ENCODE results near the gene ST6GALNAC6.
A peak's percentile ranks its signal among the peaks of the same experiment; 100 is the strongest.
"Not testable (repeated sequence)": the region's sequence is repeated elsewhere in the genome, so short reads cannot be mapped to it uniquely, and the experiment has no call there.

Gene ST6GALNAC6

GRCh38 chr9:127893392-127893791 lies 6.0 kb downstream of the ST6GALNAC6 start:
- DNase-seq (ENCODE audit: low spot score) = no peak

- DNase-seq (ENCODE audit: low spot score) = no peak
Observed at GRCh38 chr9:127892831-127893230, 6.6 kb downstream of the ST6GALNAC6 start.

- DNase-seq (ENCODE audit: low spot score) = no peak
Observed at GRCh38 chr9:127890053-127890452, 9.3 kb downstream of the ST6GALNAC6 start.

- DNase-seq (ENCODE audit: low spot score) = no peak
Observed at GRCh38 chr9:127887792-127888191, 11.6 kb downstream of the ST6GALNAC6 start.

- peak; percentile 46 for DNase-seq (ENCODE audit: low spot score)
Observed at GRCh38 chr9:127886401-127886972, 12.9 kb downstream of the ST6GALNAC6 start.

GRCh38 chr9:127885508-127886281 lies 13.7 kb downstream of the ST6GALNAC6 start:
- DNase-seq (ENCODE audit: low spot score) = no peak

- no peak for DNase-seq (ENCODE audit: low spot score)
Observed at GRCh38 chr9:127884976-127885490, 14.4 kb downstream of the ST6GALNAC6 start.

- DNase-seq (ENCODE audit: low spot score) = no peak
Observed at GRCh38 chr9:127884427-127884911, 14.9 kb downstream of the ST6GALNAC6 start.

GRCh38 chr9:127883959-127884358 lies 15.4 kb downstream of the ST6GALNAC6 start:
- no peak for DNase-seq (ENCODE audit: low spot score)

- DNase-seq (ENCODE audit: low spot score) = not testable (repeated sequence)
Observed at GRCh38 chr9:127881715-127882114, 17.7 kb downstream of the ST6GALNAC6 start.

GRCh38 chr9:127880143-127880542 lies 19.3 kb downstream of the ST6GALNAC6 start:
- no peak for DNase-seq (ENCODE audit: low spot score)

GRCh38 chr9:127878652-127879390 lies 20.6 kb downstream of the ST6GALNAC6 start:
- no peak for DNase-seq (ENCODE audit: low spot score)

GRCh38 chr9:127878001-127878651 lies 21.3 kb downstream of the ST6GALNAC6 start:
- DNase-seq (ENCODE audit: low spot score) = no peak

- peak; percentile 88 for DNase-seq (ENCODE audit: low spot score)
Observed at GRCh38 chr9:127877566-127877998, 21.8 kb downstream of the ST6GALNAC6 start, which contains the start of gene AK1. AK1 (minus strand) TSS chr9:127877675; CDS start chr9:127874617, 3,058 bp downstream.

- DNase-seq (ENCODE audit: low spot score) = peak; percentile 36
Observed at GRCh38 chr9:127876764-127877562, 22.4 kb downstream of the ST6GALNAC6 start.

- DNase-seq (ENCODE audit: low spot score) = no peak
Observed at GRCh38 chr9:127876026-127876763, 23.2 kb downstream of the ST6GALNAC6 start.

- peak; percentile 82 for DNase-seq (ENCODE audit: low spot score)
Observed at GRCh38 chr9:127875306-127875966, 24.0 kb downstream of the ST6GALNAC6 start.

- DNase-seq (ENCODE audit: low spot score) = no peak
Observed at GRCh38 chr9:127874301-127875221, 24.8 kb downstream of the ST6GALNAC6 start.

- peak; percentile 74 for DNase-seq (ENCODE audit: low spot score)
Observed at GRCh38 chr9:127873886-127874285, 25.5 kb downstream of the ST6GALNAC6 start.
